HepG2 (cell line): ENCODE results near the gene CALML5. TPM values are rescaled to one million over a fixed set of nuclear protein-coding genes. Genes with fewer than 3 reads are reported as not detected.

Experiments used
- AFF4 ChIP-seq: sonication (generic); formaldehyde crosslinking; IDR thresholded peaks from 2 replicates; pipeline ENCODE4 v1.4.0; 2020; ENCODE audit warnings: missing genetic modification reagents
- FOXC1 ChIP-seq: sonication (generic); formaldehyde crosslinking; IDR thresholded peaks from 2 replicates; pipeline ENCODE4 v1.8.0; 2022; ENCODE audit warnings: mild to moderate bottlenecking, missing genetic modification reagents, borderline replicate concordance
- LCORL ChIP-seq, 2 experiments: fragments of 450-650 bp in 1 of 2; sonication (generic) in 1 of 2; formaldehyde crosslinking in 1 of 2; IDR thresholded peaks; 2 replicates each; pipeline versions ENCODE4 v1.5.0 to v1.6.1; 2017 to 2020; ENCODE audit warnings: antibody characterized with exemption in 1 of 2, missing genetic modification reagents in 1 of 2
- NR2C2 ChIP-seq: sonication (generic); formaldehyde crosslinking; IDR thresholded peaks from 2 replicates; pipeline ENCODE4 v1.4.0; 2020; ENCODE audit warnings: missing genetic modification reagents, mild to moderate bottlenecking, moderate library complexity, borderline replicate concordance
- TAF15 ChIP-seq: fragments of 200-400 bp; formaldehyde crosslinking; IDR thresholded peaks from one replicate; pipeline ENCODE4 v1.6.1; 2018; ENCODE audit warnings: mild to moderate bottlenecking, low read depth, low read length; ENCODE audit not compliant: poor library complexity, severe bottlenecking
- ZNF235 ChIP-seq: sonication (generic); formaldehyde crosslinking; IDR thresholded peaks from 2 replicates; pipeline ENCODE4 v1.8.1; 2023; ENCODE audit warnings: mild to moderate bottlenecking, missing genetic modification reagents, borderline replicate concordance
- ZNF543 ChIP-seq: sonication (generic); formaldehyde crosslinking; IDR thresholded peaks from 2 replicates; pipeline ENCODE4 v1.4.0; 2020; ENCODE audit warnings: mild to moderate bottlenecking, missing genetic modification reagents
- ZNF784 ChIP-seq: sonication (generic); formaldehyde crosslinking; IDR thresholded peaks from 2 replicates; pipeline ENCODE4 v1.5.1; 2020; ENCODE audit warnings: missing genetic modification reagents, mild to moderate bottlenecking, borderline replicate concordance
- polyA plus RNA-seq, 8 experiments: library from polyadenylated mRNA; depleted of rRNA in 3 of 8; stranded (reverse) in 7 of 8; unstranded in 1 of 8; fragments of >200 nt; fragmentation: Illumina TruSeq in 4 of 8; extraction: Trizol in 4 of 8; gene quantifications; 2 replicates each; pipeline versions ENCODE4 v1.2.1 to v1.2.3, GENCODE V29; 2011 to 2016; ENCODE audit warnings: low read depth in 4 of 8, missing spikeins in 1 of 8, mixed read lengths in 1 of 8; ENCODE audit not compliant: insufficient read depth in 1 of 8
- total RNA-seq, 5 experiments: library from RNA; depleted of rRNA; stranded (reverse); fragments of >200 nt; fragmentation: Illumina TruSeq; extraction: Trizol; gene quantifications; 2 replicates each; pipeline ENCODE4 v1.2.3, GENCODE V29; 2016; ENCODE audit warnings: low read depth in 1 of 5
- TF ChIP-seq, protein P1 (sequence below): sonication (generic); formaldehyde crosslinking; IDR thresholded peaks from 2 replicates; pipeline ENCODE4 v1.4.0; 2020; ENCODE audit warnings: missing genetic modification reagents, borderline replicate concordance

CALML5 gene
- total and polyA plus RNA-seq, 2 of the 13 experiments (the other 11 are each of a cell fraction or from before 2014, with no cell fraction given), result not detected

DNA sequence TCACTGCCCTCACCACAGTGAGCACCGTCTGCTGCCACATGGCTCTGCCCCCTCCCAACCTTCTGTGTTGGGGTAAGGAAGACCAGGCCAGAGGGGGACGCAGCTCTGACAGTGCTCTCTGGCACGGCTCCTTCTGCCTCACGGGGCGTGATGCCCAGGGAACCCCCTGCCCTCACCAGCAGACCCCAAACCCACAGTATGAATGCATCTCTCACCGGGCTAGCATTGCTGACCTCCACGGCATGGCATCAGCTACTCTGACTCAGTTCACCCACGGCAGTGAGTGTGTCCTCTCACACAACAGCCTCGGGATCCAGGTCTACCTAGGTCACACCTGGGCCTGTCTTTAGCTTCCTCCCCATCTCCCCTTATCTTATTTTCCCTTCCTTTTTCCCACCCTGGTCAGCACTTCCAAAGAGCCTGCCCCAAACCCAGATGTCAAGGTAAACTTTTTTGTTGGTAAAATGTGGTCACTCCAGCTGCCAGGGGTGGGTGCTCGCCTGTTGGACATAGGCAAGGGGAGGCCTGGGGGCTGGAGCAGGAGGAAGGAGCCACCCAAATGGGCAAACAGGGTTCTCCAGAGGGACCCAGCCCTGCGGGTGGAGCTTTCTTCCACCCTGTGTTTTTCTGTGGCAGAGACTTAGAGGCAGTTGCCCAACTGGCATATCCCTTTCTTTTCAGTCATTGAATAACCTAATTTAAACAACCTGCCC lies 29.8 kb upstream of the CALML5 start (continued):
- TF ChIP-seq FOXC1 (CRISPR knock-in tag), result no peak
- no peak for TF ChIP-seq TAF15
- TF ChIP-seq, protein P1, sequence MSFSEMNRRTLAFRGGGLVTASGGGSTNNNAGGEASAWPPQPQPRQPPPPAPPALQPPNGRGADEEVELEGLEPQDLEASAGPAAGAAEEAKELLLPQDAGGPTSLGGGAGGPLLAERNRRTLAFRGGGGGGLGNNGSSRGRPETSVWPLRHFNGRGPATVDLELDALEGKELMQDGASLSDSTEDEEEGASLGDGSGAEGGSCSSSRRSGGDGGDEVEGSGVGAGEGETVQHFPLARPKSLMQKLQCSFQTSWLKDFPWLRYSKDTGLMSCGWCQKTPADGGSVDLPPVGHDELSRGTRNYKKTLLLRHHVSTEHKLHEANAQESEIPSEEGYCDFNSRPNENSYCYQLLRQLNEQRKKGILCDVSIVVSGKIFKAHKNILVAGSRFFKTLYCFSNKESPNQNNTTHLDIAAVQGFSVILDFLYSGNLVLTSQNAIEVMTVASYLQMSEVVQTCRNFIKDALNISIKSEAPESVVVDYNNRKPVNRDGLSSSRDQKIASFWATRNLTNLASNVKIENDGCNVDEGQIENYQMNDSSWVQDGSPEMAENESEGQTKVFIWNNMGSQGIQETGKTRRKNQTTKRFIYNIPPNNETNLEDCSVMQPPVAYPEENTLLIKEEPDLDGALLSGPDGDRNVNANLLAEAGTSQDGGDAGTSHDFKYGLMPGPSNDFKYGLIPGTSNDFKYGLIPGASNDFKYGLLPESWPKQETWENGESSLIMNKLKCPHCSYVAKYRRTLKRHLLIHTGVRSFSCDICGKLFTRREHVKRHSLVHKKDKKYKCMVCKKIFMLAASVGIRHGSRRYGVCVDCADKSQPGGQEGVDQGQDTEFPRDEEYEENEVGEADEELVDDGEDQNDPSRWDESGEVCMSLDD (CRISPR knock-in tag), result no peak
- no peak for TF ChIP-seq LCORL (IDR thresholded peaks at IDR 0.05)
- TF ChIP-seq LCORL (CRISPR knock-in tag; IDR thresholded peaks at IDR 0.05), result no peak
- no peak for TF ChIP-seq ZNF784 (CRISPR knock-in tag)
- TF ChIP-seq NR2C2, result no peak
- no peak for TF ChIP-seq ZNF543 (CRISPR knock-in tag)
- no peak for TF ChIP-seq ZNF235
- TF ChIP-seq AFF4 (CRISPR knock-in tag), result no peak
